ENCODE data around the gene POLD1. TPM values are rescaled to one million over a fixed set of nuclear protein-coding genes. Genes with fewer than 3 reads are reported as not detected.

The POLD1 gene
- total and polyA plus RNA-seq, 2 experiments from 2014 or later, result 111 to 173 TPM

GRCh38 chr19:50451223-50451534 is 67.0 kb downstream of the POLD1 start (continued):
- TF ChIP-seq NANOG (IDR thresholded peaks at IDR 0.05; ENCODE audit: borderline replicate concordance), result no peak

GRCh38 chr19:50453243-50453642 is 69.1 kb downstream of the POLD1 start:
- Histone ChIP-seq H4K20me1 (replicated peaks; ENCODE audit: insufficient read depth) (no peaks in the 10 kb centered on the region), H2AFZ (no peak overlapping the region), H3K9me2 (ENCODE audit: insufficient read depth) (0 out of 2 replicates have a peak, but pooled peaks cover 3% of the 10 kb centered on the region), H3K27me3 (ENCODE audit: insufficient read depth) (no peaks in the 10 kb centered on the region), H3K4me2 (no peak overlapping the region), H3K4me3 (no peak overlapping the region), H3K36me3 (ENCODE audit: insufficient read depth) (no peaks in the 10 kb centered on the region), H3K27ac (ENCODE audit: low read depth) (no peak overlapping the region), H3K4me1 (ENCODE audit: insufficient read depth) (peaks cover 6% of the 10 kb centered on the region; the same call in 1 of the 2 replicates), H3F3A (replicated peaks; ENCODE audit: low read depth) (no peaks in the 10 kb centered on the region), H3K79me2 (replicated peaks; ENCODE audit: insufficient read depth) (no peaks in the 10 kb centered on the region)
- Mint-ChIP-seq H3K9me3 (peaks cover 96% of the 10 kb centered on the region), H3K4me1 (no peaks in the 10 kb centered on the region), H3K27ac (no peak overlapping the region), H3K4me3 (no peak overlapping the region), H3K27me3 (ENCODE audit: insufficient read depth, low read depth, poor library complexity) (peaks cover 6% of the 10 kb centered on the region), H3K36me3 (ENCODE audit: low read depth) (peaks cover 54% of the 10 kb centered on the region)
- TF ChIP-seq EZH2phosphoT487 (IDR thresholded peaks at IDR 0.05; ENCODE audit: unreplicated experiment) (no peak), ZNF331 (CRISPR knock-in tag; IDR thresholded peaks at IDR 0.05; ENCODE audit: low read depth) (no peak), REST (IDR thresholded peaks at IDR 0.05; ENCODE audit: unreplicated experiment) (no peak), POLR2AphosphoS5 (IDR thresholded peaks at IDR 0.05; ENCODE audit: low read depth) (no peak), CTCF (conservative IDR thresholded peaks at IDR 0.05; ENCODE audit: low read depth in 2 of 2) (no peak), ZNF114 (CRISPR knock-in tag; IDR thresholded peaks at IDR 0.05) (no peak), NANOG (IDR thresholded peaks at IDR 0.05; ENCODE audit: borderline replicate concordance) (no peak), STAT1 (IDR thresholded peaks at IDR 0.05; ENCODE audit: unreplicated experiment) (no peak), CREB1 (CRISPR knock-in tag; IDR thresholded peaks at IDR 0.05; ENCODE audit: low read depth) (no peak)
- TF ChIP-seq, protein P1, sequence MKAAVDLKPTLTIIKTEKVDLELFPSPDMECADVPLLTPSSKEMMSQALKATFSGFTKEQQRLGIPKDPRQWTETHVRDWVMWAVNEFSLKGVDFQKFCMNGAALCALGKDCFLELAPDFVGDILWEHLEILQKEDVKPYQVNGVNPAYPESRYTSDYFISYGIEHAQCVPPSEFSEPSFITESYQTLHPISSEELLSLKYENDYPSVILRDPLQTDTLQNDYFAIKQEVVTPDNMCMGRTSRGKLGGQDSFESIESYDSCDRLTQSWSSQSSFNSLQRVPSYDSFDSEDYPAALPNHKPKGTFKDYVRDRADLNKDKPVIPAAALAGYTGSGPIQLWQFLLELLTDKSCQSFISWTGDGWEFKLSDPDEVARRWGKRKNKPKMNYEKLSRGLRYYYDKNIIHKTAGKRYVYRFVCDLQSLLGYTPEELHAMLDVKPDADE (IDR thresholded peaks at IDR 0.05), result no peak
- TF ChIP-seq, protein P2, sequence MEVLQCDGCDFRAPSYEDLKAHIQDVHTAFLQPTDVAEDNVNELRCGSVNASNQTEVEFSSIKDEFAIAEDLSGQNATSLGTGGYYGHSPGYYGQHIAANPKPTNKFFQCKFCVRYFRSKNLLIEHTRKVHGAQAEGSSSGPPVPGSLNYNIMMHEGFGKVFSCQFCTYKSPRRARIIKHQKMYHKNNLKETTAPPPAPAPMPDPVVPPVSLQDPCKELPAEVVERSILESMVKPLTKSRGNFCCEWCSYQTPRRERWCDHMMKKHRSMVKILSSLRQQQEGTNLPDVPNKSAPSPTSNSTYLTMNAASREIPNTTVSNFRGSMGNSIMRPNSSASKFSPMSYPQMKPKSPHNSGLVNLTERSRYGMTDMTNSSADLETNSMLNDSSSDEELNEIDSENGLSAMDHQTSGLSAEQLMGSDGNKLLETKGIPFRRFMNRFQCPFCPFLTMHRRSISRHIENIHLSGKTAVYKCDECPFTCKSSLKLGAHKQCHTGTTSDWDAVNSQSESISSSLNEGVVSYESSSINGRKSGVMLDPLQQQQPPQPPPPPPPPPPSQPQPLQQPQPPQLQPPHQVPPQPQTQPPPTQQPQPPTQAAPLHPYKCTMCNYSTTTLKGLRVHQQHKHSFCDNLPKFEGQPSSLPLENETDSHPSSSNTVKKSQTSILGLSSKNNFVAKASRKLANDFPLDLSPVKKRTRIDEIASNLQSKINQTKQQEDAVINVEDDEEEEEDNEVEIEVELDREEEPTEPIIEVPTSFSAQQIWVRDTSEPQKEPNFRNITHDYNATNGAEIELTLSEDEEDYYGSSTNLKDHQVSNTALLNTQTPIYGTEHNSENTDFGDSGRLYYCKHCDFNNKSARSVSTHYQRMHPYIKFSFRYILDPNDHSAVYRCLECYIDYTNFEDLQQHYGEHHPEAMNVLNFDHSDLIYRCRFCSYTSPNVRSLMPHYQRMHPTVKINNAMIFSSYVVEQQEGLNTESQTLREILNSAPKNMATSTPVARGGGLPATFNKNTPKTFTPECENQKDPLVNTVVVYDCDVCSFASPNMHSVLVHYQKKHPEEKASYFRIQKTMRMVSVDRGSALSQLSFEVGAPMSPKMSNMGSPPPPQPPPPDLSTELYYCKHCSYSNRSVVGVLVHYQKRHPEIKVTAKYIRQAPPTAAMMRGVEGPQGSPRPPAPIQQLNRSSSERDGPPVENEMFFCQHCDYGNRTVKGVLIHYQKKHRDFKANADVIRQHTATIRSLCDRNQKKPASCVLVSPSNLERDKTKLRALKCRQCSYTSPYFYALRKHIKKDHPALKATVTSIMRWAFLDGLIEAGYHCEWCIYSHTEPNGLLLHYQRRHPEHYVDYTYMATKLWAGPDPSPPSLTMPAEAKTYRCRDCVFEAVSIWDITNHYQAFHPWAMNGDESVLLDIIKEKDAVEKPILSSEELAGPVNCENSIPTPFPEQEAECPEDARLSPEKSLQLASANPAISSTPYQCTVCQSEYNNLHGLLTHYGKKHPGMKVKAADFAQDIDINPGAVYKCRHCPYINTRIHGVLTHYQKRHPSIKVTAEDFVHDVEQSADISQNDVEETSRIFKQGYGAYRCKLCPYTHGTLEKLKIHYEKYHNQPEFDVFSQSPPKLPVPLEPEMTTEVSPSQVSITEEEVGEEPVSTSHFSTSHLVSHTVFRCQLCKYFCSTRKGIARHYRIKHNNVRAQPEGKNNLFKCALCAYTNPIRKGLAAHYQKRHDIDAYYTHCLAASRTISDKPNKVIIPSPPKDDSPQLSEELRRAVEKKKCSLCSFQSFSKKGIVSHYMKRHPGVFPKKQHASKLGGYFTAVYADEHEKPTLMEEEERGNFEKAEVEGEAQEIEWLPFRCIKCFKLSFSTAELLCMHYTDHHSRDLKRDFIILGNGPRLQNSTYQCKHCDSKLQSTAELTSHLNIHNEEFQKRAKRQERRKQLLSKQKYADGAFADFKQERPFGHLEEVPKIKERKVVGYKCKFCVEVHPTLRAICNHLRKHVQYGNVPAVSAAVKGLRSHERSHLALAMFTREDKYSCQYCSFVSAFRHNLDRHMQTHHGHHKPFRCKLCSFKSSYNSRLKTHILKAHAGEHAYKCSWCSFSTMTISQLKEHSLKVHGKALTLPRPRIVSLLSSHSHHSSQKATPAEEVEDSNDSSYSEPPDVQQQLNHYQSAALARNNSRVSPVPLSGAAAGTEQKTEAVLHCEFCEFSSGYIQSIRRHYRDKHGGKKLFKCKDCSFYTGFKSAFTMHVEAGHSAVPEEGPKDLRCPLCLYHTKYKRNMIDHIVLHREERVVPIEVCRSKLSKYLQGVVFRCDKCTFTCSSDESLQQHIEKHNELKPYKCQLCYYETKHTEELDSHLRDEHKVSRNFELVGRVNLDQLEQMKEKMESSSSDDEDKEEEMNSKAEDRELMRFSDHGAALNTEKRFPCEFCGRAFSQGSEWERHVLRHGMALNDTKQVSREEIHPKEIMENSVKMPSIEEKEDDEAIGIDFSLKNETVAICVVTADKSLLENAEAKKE (CRISPR knock-in tag; IDR thresholded peaks at IDR 0.05), result no peak
- ATAC-seq, result no peak
- DNase-seq (ENCODE audit: low spot score), result no peak

Measured in GM23338 (cell line).